HUES48 (cell line): ENCODE results near the gene SREBF2.
A peak's percentile ranks its signal among the peaks of the same experiment; 100 is the strongest.
"Not testable (repeated sequence)": the region's sequence is repeated elsewhere in the genome, so short reads cannot be mapped to it uniquely, and the experiment has no call there.

Experiments used
- H3K27ac ChIP-seq: one replicate; pipeline ENCODE4 v1.7.0; 2013; ENCODE audit warnings: low read depth, low read length, inconsistent platforms
- H3K27me3 ChIP-seq: 2 replicates; pipeline ENCODE4 v1.6.1; 2013; ENCODE audit warnings: mild to moderate bottlenecking, low read length; ENCODE audit not compliant: control insufficient read depth, insufficient read depth
- H3K36me3 ChIP-seq: 2 replicates; pipeline ENCODE4 v1.6.1; 2013; ENCODE audit warnings: low read length; ENCODE audit not compliant: control insufficient read depth, insufficient read depth
- H3K4me1 ChIP-seq: 2 replicates; pipeline ENCODE4 v1.6.1; 2013; ENCODE audit warnings: mild to moderate bottlenecking, low read length; ENCODE audit not compliant: control insufficient read depth, insufficient read depth
- H3K4me3 ChIP-seq: 2 replicates; pipeline ENCODE4 v1.5.1; 2013; ENCODE audit warnings: mild to moderate bottlenecking, low read depth, low read length
- H3K9ac ChIP-seq: 2 replicates; pipeline ENCODE4 v1.6.1; 2013; ENCODE audit warnings: mild to moderate bottlenecking, low read depth, low read length, moderate library complexity
- H3K9me3 ChIP-seq: 2 replicates; pipeline ENCODE4 v1.6.1; 2013; ENCODE audit warnings: low read length; ENCODE audit not compliant: control insufficient read depth, insufficient read depth

SREBF2 gene

DNA sequence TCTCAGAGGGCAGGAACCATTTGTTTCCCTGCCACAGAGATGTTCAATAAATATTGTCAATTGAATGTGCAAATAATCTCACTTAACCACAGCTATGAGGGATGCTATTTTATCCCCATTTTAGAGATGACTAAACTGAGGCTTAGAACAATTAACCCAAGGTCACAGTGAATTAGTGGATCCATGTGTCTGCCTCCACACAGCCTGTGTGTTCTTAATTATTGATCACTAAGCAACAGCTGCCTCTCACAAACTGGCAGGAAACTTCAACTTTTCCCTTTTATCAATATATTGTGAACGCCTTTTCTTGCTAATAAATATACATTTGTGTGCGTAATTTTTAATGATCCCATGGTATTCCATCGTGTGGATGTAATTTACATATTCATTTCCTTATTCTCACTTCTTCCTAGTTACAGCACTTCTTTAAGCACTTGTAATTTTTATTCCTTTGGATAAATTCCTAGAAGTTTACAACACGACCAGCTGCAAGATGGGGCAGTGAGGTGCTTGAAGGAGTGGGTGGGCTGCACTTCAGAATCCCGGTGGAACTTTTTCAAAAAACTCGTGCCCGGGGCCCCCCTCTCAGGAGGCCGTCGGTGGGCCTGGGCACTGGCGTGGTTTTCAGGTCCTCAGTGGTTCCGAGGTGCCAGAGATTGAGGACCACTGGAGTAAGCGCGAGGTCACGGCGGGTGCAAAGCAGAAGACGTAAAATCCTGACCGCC lies 915 bp upstream of the SREBF2 start:
- Histone ChIP-seq H3K27ac (peak overlapping the region; percentile 99), H3K27me3 (no peaks in the 10 kb centered on the region), H3K36me3 (peaks cover 21% of the 10 kb centered on the region), H3K9me3 (no peaks in the 10 kb centered on the region), H3K4me3 (peak overlapping the region; percentile 57), H3K4me1 (peaks cover 11% of the 10 kb centered on the region; the same call in 1 of the 2 replicates), H3K9ac (peak overlapping the region; percentile 72)

GRCh38 chr22:41833369-41834004 lies 582 bp downstream of the SREBF2 start:
- Histone ChIP-seq H3K36me3 (peaks cover 29% of the 10 kb centered on the region), H3K27ac (peak overlapping the region; percentile 99), H3K4me3 (peak overlapping the region; percentile 84), H3K9me3 (no peaks in the 10 kb centered on the region), H3K27me3 (no peaks in the 10 kb centered on the region), H3K4me1 (peaks cover 11% of the 10 kb centered on the region; the same call in 1 of the 2 replicates), H3K9ac (peak overlapping the region; percentile 82)

GRCh38 chr22:41834005-41834944 lies 1.4 kb downstream of the SREBF2 start:
- Histone ChIP-seq H3K9me3 (no peaks in the 10 kb centered on the region), H3K9ac (peak overlapping the region; percentile 82), H3K27me3 (no peaks in the 10 kb centered on the region), H3K4me1 (peaks cover 11% of the 10 kb centered on the region; the same call in 1 of the 2 replicates), H3K27ac (peak overlapping the region; percentile 99), H3K36me3 (peaks cover 36% of the 10 kb centered on the region), H3K4me3 (peak overlapping the region; percentile 84)

- not testable (repeated sequence) for H3K27ac ChIP-seq, H3K4me3 ChIP-seq, H3K9ac ChIP-seq, H3K27me3 ChIP-seq, H3K9me3 ChIP-seq
- peaks cover 11% of the 10 kb centered on the region; the same call in 1 of the 2 replicates for H3K4me1 ChIP-seq
- H3K36me3 ChIP-seq: peaks cover 37% of the 10 kb centered on the region
Observed at GRCh38 chr22:41835462-41835861, 2.6 kb downstream of the SREBF2 start.

- H3K27ac ChIP-seq: no peak overlapping the region
- H3K27me3 ChIP-seq: no peaks in the 10 kb centered on the region
- H3K4me3 ChIP-seq: no peak overlapping the region
- peaks cover 46% of the 10 kb centered on the region for H3K36me3 ChIP-seq
- H3K9me3 ChIP-seq: no peaks in the 10 kb centered on the region
- H3K4me1 ChIP-seq: peaks cover 11% of the 10 kb centered on the region; the same call in 1 of the 2 replicates
- no peak overlapping the region for H3K9ac ChIP-seq
Observed at GRCh38 chr22:41836551-41836950, 3.6 kb downstream of the SREBF2 start.

GRCh38 chr22:41838842-41839618 lies 6.1 kb downstream of the SREBF2 start:
- Histone ChIP-seq H3K9me3 (no peaks in the 10 kb centered on the region), H3K27me3 (no peaks in the 10 kb centered on the region), H3K4me3 (no peak overlapping the region), H3K9ac (no peak overlapping the region), H3K36me3 (peaks cover 64% of the 10 kb centered on the region), H3K4me1 (peaks cover 10% of the 10 kb centered on the region), H3K27ac (no peak overlapping the region)

DNA sequence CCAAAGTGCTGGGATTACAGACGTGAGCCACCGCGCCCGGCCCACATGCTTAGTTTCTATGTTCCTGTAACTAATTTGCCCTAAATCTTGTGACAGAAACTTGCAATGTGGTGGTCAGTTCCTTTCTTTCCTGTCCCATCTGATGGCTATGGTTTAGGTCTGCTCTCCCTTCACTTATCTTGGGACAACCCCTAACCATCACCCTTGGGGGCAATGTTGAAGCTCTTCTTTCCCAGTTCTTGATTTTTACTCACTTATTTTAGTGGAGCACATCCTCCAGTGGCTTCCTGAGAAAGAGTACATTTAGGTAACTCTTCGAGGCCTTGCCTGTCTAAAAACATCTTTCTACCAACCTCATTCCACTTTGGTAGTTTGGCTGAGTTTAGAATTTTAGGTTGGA lies 7.3 kb downstream of the SREBF2 start:
- H3K4me3 ChIP-seq: no peak overlapping the region
- H3K36me3 ChIP-seq: peaks cover 59% of the 10 kb centered on the region
- H3K27ac ChIP-seq: no peak overlapping the region
- no peaks in the 10 kb centered on the region for H3K9me3 ChIP-seq
- H3K9ac ChIP-seq: no peak overlapping the region
- H3K4me1 ChIP-seq: peaks cover 13% of the 10 kb centered on the region
- H3K27me3 ChIP-seq: no peaks in the 10 kb centered on the region

- H3K4me1 ChIP-seq: peaks cover 22% of the 10 kb centered on the region
- no peak overlapping the region for H3K27ac ChIP-seq
- no peak overlapping the region for H3K9ac ChIP-seq
- H3K9me3 ChIP-seq: no peaks in the 10 kb centered on the region
- H3K36me3 ChIP-seq: peaks cover 51% of the 10 kb centered on the region
- H3K27me3 ChIP-seq: no peaks in the 10 kb centered on the region
- no peak overlapping the region for H3K4me3 ChIP-seq
Observed at GRCh38 chr22:41841085-41841712, 8.3 kb downstream of the SREBF2 start.

GRCh38 chr22:41842996-41843970 lies 10.4 kb downstream of the SREBF2 start:
- H3K9me3 ChIP-seq: no peaks in the 10 kb centered on the region
- H3K27ac ChIP-seq: no peak overlapping the region
- H3K36me3 ChIP-seq: peaks cover 36% of the 10 kb centered on the region
- H3K27me3 ChIP-seq: no peaks in the 10 kb centered on the region
- H3K4me1 ChIP-seq: peaks cover 30% of the 10 kb centered on the region
- no peak overlapping the region for H3K9ac ChIP-seq
- no peak overlapping the region for H3K4me3 ChIP-seq
